GM18520 (cell line): ENCODE measurements around the gene BOD1L1.

Source experiments
- ATAC-seq: cut with Tn5 transposase; IDR thresholded peaks from one replicate; pipeline ENCODE4 v1.9.1; 2021; ENCODE audit not compliant: unreplicated experiment

Gene BOD1L1

DNA sequence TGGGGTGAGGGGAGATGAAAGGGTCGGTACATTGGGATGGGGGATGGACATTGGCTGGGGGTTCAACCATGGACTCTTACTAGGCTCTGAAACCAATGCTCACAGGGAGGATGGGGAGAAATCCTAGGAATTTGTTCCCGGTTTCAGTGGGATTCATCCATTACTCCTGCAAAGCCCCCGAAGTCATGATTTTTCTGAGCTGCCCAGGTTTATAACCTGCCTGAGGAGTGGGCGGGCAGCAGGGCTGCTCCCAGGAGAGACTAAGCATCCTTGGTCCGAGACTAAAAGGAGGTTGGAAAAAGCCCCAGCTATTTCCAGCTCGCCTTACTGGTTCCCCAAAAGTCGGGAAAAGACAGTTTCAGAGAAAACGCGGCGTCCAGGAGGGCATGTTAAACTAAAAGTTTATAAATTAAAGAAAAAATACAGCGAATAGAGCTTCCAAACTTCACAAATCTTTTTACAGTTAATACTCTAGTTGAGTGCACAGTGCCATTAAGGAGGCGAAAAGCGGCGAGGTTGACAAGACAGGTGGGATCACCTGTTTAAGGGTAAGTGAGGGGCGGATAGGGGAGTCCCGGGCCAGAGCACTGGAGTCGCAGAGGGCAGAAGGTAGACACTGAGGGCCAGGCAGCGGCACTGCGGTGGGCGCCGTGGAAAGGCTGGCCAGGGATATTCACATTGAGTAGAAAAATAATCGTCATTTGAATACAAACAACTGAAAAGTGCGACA is 86.9 kb downstream of the BOD1L1 start:
- no peak for ATAC-seq

- ATAC-seq = no peak
Observed at GRCh38 chr4:13539619-13540445, 87.7 kb downstream of the BOD1L1 start.

GRCh38 chr4:13539047-13539618 is 88.4 kb downstream of the BOD1L1 start:
- no peak for ATAC-seq

DNA sequence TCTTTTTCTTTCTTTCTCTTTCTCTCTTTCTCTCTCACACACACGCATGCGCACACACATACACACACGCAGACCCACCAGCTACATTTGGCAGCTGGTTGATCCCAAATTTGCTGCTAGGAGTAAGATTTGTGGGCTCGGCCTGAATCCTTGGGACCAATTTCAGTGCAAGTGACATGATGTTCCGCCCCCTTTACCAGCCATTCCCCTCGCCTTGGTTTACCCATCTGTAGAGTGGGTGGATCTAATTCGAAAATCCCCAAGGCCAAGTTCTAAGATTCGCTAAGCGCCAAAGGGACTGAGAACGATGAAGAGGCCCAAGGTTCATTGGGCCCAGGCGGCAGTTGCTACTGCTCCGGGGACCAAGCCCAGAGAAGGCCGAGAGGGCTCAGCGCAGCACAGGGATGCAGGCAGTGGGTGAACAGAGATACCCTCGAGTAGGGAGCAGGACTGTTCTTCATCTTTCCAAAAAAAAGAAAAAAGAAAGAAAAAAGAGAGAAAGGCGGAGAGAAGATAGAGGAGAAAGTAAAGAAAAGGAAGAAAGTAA is 89.0 kb downstream of the BOD1L1 start:
- ATAC-seq = no peak

- ATAC-seq = no peak
Observed at GRCh38 chr4:13537832-13538177, 89.7 kb downstream of the BOD1L1 start.

GRCh38 chr4:13537011-13537831 is 90.3 kb downstream of the BOD1L1 start:
- ATAC-seq = no peak

GRCh38 chr4:13536607-13537006 is 90.9 kb downstream of the BOD1L1 start:
- no peak for ATAC-seq

DNA sequence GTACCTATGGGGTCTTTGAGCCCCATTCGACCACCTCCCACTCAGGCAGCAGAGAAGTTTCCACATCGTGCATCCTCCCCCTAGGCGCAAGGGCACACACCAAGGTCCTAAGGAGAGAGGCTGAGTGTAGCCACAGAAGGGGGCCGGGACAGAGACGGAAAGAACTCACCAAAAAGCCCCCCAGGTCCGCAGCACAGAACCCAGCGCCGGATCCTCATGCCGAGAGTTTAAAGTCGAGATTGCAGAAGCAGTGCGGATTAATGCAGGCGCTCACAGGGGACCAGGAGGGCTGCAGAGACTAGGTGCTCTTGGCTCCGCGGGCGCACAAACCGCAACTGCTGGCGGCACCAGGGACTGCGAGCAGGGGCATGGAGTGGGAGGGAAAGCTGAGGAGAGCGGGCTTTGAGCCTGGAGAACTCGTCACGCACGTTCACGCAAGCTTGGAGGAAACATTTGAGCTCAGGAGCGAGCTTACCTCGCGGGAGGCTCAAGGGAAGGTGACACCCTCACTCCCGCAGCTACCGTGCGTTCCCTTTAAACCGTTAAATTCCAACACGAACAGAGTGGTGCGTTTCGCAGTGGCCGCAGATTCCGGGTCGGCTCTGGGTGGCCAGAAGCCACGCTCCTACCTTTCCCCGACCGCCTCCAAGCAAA is 91.7 kb downstream of the BOD1L1 start:
- ATAC-seq = no peak

- ATAC-seq = no peak
Observed at GRCh38 chr4:13535118-13535517, 92.4 kb downstream of the BOD1L1 start.

DNA sequence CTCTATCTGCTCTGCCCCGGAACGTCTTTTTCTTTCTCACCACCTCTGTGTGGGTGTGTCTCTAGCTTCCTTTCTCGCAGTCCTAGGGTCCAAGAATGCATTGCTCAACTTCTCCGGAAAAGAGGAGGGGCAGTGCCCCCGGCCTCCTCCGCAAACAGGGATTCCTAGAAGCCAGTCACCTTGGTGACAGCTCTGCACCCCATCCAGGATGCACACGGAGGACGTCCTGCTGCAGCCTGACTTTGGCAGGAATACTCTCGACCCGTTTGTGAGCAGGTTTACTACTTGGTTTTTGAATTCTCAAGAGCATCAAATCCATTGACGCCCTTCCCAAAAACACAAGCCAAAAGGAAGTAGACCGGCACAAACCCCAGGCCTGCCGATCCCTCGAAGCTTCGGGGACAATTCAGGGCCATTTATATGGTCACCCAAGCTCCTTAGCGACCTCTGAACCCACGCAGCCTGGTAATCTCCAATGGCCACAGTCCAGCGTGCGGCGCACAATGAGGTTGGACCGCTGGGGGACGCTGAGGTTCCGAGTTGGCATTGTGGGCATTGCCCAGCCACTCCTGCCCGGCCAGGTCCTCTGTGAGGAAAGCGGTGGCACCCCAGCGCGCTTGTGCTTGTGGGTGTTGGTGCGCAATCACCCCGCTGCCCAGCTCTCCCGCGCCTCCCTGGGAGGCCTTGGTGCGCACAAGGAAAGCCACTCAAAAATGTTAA is 93.0 kb downstream of the BOD1L1 start:
- ATAC-seq = no peak

- ATAC-seq = no peak
Observed at GRCh38 chr4:13533670-13534343, 93.7 kb downstream of the BOD1L1 start.

DNA sequence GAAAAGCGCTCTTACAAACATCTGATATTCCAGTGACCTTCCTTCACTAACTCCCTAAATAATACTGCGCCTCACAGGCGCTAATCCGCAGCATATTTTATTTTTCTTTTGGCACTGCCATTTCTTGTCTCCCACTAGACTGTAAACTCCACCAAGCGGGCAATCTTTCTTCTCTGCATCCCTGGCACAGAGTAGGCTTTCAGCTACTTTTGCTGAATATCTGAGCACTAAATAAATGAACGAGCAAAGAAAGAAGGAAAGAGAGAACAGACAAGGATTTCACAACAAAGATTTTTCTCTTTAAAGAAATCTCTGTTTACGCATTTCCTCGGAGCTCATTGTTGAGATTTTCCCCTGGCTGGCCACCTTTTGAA is 95.9 kb downstream of the BOD1L1 start:
- no peak for ATAC-seq

- ATAC-seq = no peak
Observed at GRCh38 chr4:13530823-13531624, 96.5 kb downstream of the BOD1L1 start.

- no peak for ATAC-seq
Observed at GRCh38 chr4:13529128-13529919, 98.2 kb downstream of the BOD1L1 start.

GRCh38 chr4:13528821-13529127 is 98.8 kb downstream of the BOD1L1 start:
- no peak for ATAC-seq

DNA sequence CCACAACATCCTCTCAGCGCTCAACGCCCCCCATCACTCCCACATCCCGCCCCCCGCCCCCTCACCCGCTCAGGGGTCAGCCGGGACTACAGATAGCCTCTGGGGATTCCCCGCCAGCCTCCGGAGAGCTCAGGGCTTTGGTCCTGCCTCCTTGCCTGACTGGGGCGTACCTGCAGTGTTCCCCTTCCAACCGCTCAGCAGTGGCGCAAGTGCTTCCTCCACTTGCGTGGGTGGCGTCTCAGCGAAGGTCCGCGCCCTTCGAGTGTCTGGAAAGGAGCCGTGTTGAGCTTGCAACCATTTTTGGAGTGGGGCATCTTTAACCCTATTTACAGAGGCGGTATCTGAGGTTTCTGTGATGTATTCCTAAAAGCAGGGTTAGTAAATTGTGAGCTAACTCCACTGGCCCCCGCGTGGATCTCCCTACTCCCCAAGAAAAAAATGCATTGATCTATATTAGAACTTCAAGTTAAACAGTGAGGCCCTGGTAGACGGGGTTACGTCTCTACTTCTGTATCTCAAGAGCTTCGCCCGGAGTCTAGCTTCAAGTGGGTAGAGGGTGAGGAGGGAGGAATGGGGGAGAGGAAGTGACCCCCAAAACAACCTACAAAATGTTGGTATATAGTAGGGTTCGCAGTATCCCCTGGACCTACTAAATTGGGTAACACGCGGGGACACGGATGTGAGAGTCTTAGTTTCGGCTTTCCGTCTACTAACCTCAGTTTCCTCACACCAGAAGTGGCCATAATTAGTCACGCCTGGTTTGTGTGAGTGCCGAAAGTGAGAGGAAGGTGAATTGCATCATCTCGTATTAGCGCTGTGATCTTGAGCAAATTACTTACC is 99.3 kb downstream of the BOD1L1 start:
- peak; percentile 92 for ATAC-seq
